ENCODE results near the gene TREM1. TPM values are rescaled to one million over a fixed set of nuclear protein-coding genes. Genes with fewer than 3 reads are reported as not detected.

TREM1 gene
- total RNA-seq, 4 donors from 2014 or later: 2.1 TPM; not detected in 3

GRCh38 chr6:41266541-41266940 lies 19.9 kb downstream of the TREM1 start:
- Histone ChIP-seq H3K27ac (no peak overlapping the region), H3K9me3 (peaks cover 0 to 19% (median 2%) of the 10 kb centered on the region in 4 donors), H3K36me3 (no peaks in the 10 kb centered on the region), H3K27me3 (no peaks in the 10 kb centered on the region), H3K4me3 (no peak overlapping the region), H3K4me1 (no peaks in the 10 kb centered on the region)
- DNase-seq: no peak
- no peak for TF ChIP-seq CTCF (IDR thresholded peaks at IDR 0.05)
- TF ChIP-seq POLR2A (IDR thresholded peaks at IDR 0.05): no peak

- H3K9me3 ChIP-seq: peaks cover 0 to 19% (median 4%) of the 10 kb centered on the region in 4 donors
- TF ChIP-seq POLR2A (IDR thresholded peaks at IDR 0.05) (no peak), CTCF (IDR thresholded peaks at IDR 0.05) (no peak)
- no peak overlapping the region for H3K27ac ChIP-seq
- H3K4me1 ChIP-seq: no peaks in the 10 kb centered on the region
- H3K36me3 ChIP-seq: no peaks in the 10 kb centered on the region
- DNase-seq: no peak
- H3K27me3 ChIP-seq: no peaks in the 10 kb centered on the region
- no peak overlapping the region for H3K4me3 ChIP-seq
These were observed 23.2 kb downstream of the TREM1 start for GRCh38 chr6:41263267-41263666.

- Histone ChIP-seq H3K4me3 (no peak overlapping the region), H3K36me3 (no peaks in the 10 kb centered on the region), H3K9me3 (peaks cover 0 to 19% (median 4%) of the 10 kb centered on the region in 4 donors), H3K4me1 (no peaks in the 10 kb centered on the region), H3K27me3 (no peaks in the 10 kb centered on the region), H3K27ac (no peak overlapping the region)
- TF ChIP-seq CTCF (IDR thresholded peaks at IDR 0.05): no peak
- TF ChIP-seq POLR2A (IDR thresholded peaks at IDR 0.05): no peak
- no peak for DNase-seq
These were observed 24.1 kb downstream of the TREM1 start for GRCh38 chr6:41262401-41262800.

GRCh38 chr6:41258196-41258493 lies 28.3 kb downstream of the TREM1 start:
- Histone ChIP-seq H3K27ac (no peak overlapping the region), H3K4me1 (no peaks in the 10 kb centered on the region), H3K36me3 (no peaks in the 10 kb centered on the region), H3K9me3 (peaks cover 0 to 12% (median 4%) of the 10 kb centered on the region in 4 donors), H3K4me3 (no peak overlapping the region), H3K27me3 (no peaks in the 10 kb centered on the region)
- no peak for DNase-seq
- TF ChIP-seq CTCF (IDR thresholded peaks at IDR 0.05): no peak
- TF ChIP-seq POLR2A (IDR thresholded peaks at IDR 0.05): no peak

GRCh38 chr6:41257369-41258195 lies 28.9 kb downstream of the TREM1 start:
- no peak for TF ChIP-seq CTCF (IDR thresholded peaks at IDR 0.05)
- no peak for TF ChIP-seq POLR2A (IDR thresholded peaks at IDR 0.05)
- H3K9me3 ChIP-seq: peaks cover 0 to 7% (median 4%) of the 10 kb centered on the region in 4 donors
- H3K4me1 ChIP-seq: no peaks in the 10 kb centered on the region
- no peaks in the 10 kb centered on the region for H3K36me3 ChIP-seq
- H3K4me3 ChIP-seq: no peak overlapping the region
- no peak for DNase-seq
- H3K27ac ChIP-seq: no peak overlapping the region
- no peaks in the 10 kb centered on the region for H3K27me3 ChIP-seq
